ENCODE data around the gene HEXIM1. TPM values are rescaled to one million over a fixed set of nuclear protein-coding genes. Genes with fewer than 3 reads are reported as not detected.
A peak's percentile ranks its signal among the peaks of the same experiment; 100 is the strongest.

The HEXIM1 gene
- total RNA-seq, 1 donor from 2014 or later: 10.2 TPM

DNA sequence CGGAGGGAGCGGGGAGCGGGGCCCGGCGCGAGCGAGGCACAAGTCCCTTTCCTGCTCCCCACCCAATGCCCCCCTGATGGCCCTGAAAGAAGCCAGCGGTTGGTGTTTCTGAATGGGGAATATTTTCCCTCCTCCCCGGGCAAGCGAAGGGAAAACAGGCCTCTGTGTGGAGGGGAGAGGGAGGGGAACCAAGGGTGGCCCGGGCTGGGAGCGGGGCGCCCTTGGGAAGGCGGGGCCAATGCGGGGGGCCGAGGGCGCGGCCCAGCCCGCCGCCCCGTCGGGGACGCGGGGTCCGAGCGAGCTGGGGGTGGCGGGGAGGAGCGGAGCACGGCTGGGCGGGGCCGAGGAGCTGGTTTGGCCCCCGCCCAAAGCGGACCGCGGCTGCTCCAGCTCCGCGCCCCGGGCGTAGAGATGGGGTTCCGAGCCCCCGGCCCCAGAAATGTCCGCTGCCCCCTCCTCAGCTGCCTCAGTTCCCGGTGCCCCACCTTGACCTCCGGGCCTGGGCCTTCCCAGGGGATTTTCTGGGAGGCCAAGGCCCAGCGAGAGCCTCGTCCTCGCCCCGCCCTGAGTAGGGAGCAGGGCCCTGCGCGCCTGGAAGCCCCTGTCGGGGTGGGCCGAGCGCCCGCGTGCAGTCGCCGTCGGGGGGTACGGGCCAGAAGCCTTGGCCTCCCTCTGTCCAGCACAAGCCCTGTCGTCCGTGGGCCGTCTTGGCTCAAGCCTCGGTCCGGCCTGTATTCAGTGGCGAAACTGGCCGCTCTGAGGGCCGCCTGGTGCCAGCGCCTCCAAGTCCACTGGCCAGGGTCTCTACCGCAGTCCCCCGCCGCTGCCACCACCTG is 3.9 kb upstream of the HEXIM1 start:
- no peak overlapping the region for H3K9ac ChIP-seq
- peak overlapping the region; percentile 23 for H3K4me3 ChIP-seq
- no peaks in the 10 kb centered on the region for H3K36me3 ChIP-seq
- H3K27me3 Mint-ChIP-seq (ENCODE audit: insufficient read depth, low read depth): peaks cover 11% of the 10 kb centered on the region
- H3K4me3 Mint-ChIP-seq: no peak overlapping the region
- H2AFZ ChIP-seq (replicated peaks): peak overlapping the region; percentile 23
- no peaks in the 10 kb centered on the region for H3K9me3 Mint-ChIP-seq
- H3K27ac ChIP-seq: no peak overlapping the region
- H4K20me1 ChIP-seq (ENCODE audit: low read depth): peaks cover 6% of the 10 kb centered on the region
- peak overlapping the region; percentile 68 for H3K4me2 ChIP-seq
- peaks cover 74% of the 10 kb centered on the region for H3F3A ChIP-seq (ENCODE audit: low read depth)
- H3K4me1 ChIP-seq: peaks cover 33% of the 10 kb centered on the region
- TF ChIP-seq EZH2phosphoT487 (IDR thresholded peaks at IDR 0.05) (no peak), EZH2 (IDR thresholded peaks at IDR 0.05) (peak; percentile 39)
- TF ChIP-seq, protein P1, sequence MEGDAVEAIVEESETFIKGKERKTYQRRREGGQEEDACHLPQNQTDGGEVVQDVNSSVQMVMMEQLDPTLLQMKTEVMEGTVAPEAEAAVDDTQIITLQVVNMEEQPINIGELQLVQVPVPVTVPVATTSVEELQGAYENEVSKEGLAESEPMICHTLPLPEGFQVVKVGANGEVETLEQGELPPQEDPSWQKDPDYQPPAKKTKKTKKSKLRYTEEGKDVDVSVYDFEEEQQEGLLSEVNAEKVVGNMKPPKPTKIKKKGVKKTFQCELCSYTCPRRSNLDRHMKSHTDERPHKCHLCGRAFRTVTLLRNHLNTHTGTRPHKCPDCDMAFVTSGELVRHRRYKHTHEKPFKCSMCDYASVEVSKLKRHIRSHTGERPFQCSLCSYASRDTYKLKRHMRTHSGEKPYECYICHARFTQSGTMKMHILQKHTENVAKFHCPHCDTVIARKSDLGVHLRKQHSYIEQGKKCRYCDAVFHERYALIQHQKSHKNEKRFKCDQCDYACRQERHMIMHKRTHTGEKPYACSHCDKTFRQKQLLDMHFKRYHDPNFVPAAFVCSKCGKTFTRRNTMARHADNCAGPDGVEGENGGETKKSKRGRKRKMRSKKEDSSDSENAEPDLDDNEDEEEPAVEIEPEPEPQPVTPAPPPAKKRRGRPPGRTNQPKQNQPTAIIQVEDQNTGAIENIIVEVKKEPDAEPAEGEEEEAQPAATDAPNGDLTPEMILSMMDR (IDR thresholded peaks at IDR 0.05): no peak
- H3K79me2 ChIP-seq (ENCODE audit: low read depth): peaks cover 21% of the 10 kb centered on the region
- H3K27me3 ChIP-seq: peaks cover 7% of the 10 kb centered on the region
- peak; percentile 43 for DNase-seq (ENCODE audit: low spot score)
- H3K27ac Mint-ChIP-seq: no peak overlapping the region
- peaks cover 50% of the 10 kb centered on the region for H3K4me1 Mint-ChIP-seq
- H3K9me3 ChIP-seq (ENCODE audit: low read depth): no peaks in the 10 kb centered on the region
- H3K36me3 Mint-ChIP-seq: no peaks in the 10 kb centered on the region

DNA sequence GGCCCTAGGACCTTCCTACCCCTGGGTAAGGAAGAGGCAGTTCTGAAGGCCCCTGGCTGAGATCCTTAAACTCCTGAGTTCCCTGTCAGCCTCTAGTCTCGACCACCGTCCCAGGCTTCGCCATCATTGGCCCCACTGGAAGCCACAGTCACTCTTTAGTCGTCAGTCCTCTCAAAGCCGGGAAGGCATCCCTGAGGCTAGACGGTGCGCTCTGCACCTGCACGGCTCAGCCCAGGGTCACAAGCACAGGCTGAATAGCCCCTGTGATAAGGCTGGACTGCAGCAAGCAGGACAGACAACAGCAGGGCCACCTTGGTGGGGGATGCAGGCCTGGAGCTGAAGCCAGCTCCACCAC is 3.3 kb upstream of the HEXIM1 start:
- Mint-ChIP-seq H3K27me3 (ENCODE audit: insufficient read depth, low read depth) (peaks cover 11% of the 10 kb centered on the region), H3K4me1 (peaks cover 47% of the 10 kb centered on the region), H3K9me3 (no peaks in the 10 kb centered on the region), H3K36me3 (no peaks in the 10 kb centered on the region), H3K4me3 (peak overlapping the region; percentile 50), H3K27ac (no peak overlapping the region)
- peaks cover 27% of the 10 kb centered on the region for H3K4me1 ChIP-seq
- no peak overlapping the region for H2AFZ ChIP-seq (replicated peaks)
- no peak overlapping the region for H3K4me3 ChIP-seq
- H3K9me3 ChIP-seq (ENCODE audit: low read depth): no peaks in the 10 kb centered on the region
- peaks cover 7% of the 10 kb centered on the region for H3K27me3 ChIP-seq
- H3K36me3 ChIP-seq: no peaks in the 10 kb centered on the region
- no peak overlapping the region for H3K9ac ChIP-seq
- peaks cover 73% of the 10 kb centered on the region for H3F3A ChIP-seq (ENCODE audit: low read depth)
- peaks cover 27% of the 10 kb centered on the region for H3K79me2 ChIP-seq (ENCODE audit: low read depth)
- H3K27ac ChIP-seq: no peak overlapping the region
- H4K20me1 ChIP-seq (ENCODE audit: low read depth): peaks cover 12% of the 10 kb centered on the region
- no peak for DNase-seq (ENCODE audit: low spot score)
- peak overlapping the region; percentile 68 for H3K4me2 ChIP-seq
- TF ChIP-seq, protein P1 (IDR thresholded peaks at IDR 0.05): no peak
- TF ChIP-seq EZH2phosphoT487 (IDR thresholded peaks at IDR 0.05) (no peak), EZH2 (IDR thresholded peaks at IDR 0.05) (no peak)

DNA sequence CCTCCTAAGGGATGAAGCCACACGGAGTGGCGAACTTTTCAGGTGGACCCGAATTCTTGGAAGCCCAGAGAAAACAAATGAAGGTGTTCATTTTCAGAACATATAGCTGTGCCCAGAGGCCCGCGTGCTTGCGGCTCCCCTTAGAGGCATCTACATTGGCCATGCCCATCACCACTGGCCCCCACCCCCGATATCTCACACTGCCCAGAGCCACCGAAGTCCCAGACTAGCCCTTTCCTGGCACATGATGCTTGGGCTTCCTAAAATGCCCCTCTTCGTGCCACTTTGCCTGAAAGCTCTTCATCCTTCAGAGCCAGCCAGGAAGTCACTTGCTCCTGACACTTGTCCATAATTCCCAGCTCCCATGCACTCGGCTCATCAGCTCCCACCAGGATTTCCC is 2.1 kb upstream of the HEXIM1 start:
- no peak overlapping the region for H3K9ac ChIP-seq
- no peak overlapping the region for H2AFZ ChIP-seq (replicated peaks)
- no peaks in the 10 kb centered on the region for H3K9me3 ChIP-seq (ENCODE audit: low read depth)
- no peak for DNase-seq (ENCODE audit: low spot score)
- Mint-ChIP-seq H3K27me3 (ENCODE audit: insufficient read depth, low read depth) (peaks cover 11% of the 10 kb centered on the region), H3K4me3 (peak overlapping the region; percentile 94), H3K36me3 (no peaks in the 10 kb centered on the region), H3K9me3 (no peaks in the 10 kb centered on the region), H3K4me1 (peaks cover 50% of the 10 kb centered on the region), H3K27ac (peak overlapping the region; percentile 92)
- no peaks in the 10 kb centered on the region for H3K36me3 ChIP-seq
- H4K20me1 ChIP-seq (ENCODE audit: low read depth): peaks cover 24% of the 10 kb centered on the region
- no peak overlapping the region for H3K4me3 ChIP-seq
- no peak overlapping the region for H3K4me2 ChIP-seq
- H3F3A ChIP-seq (ENCODE audit: low read depth): peaks cover 70% of the 10 kb centered on the region
- peaks cover 7% of the 10 kb centered on the region for H3K27me3 ChIP-seq
- peaks cover 39% of the 10 kb centered on the region for H3K79me2 ChIP-seq (ENCODE audit: low read depth)
- no peak overlapping the region for H3K27ac ChIP-seq
- H3K4me1 ChIP-seq: peaks cover 35% of the 10 kb centered on the region
- no peak for TF ChIP-seq EZH2 (IDR thresholded peaks at IDR 0.05)
- TF ChIP-seq EZH2phosphoT487 (IDR thresholded peaks at IDR 0.05): no peak
- TF ChIP-seq, protein P1 (IDR thresholded peaks at IDR 0.05): no peak
